T-helper 1 cell treated with Interleukin-12 subunit alpha and Interleukin-12 subunit beta and Interleukin-4 antibody, amounts not matched to agents 30 ng/mL and 1 ng/mL, for 36 hours (primary cell): ENCODE measurements around the gene RIC3. TPM values are rescaled to one million over a fixed set of nuclear protein-coding genes. Genes with fewer than 3 reads are reported as not detected.

Experiments
- intact Hi-C: fragments of 100-400 bp; cut with micrococcal nuclease; formaldehyde crosslinking; loops from one replicate; pipeline ENCODE4 v1.15.1; 2024
- total RNA-seq: library from RNA; stranded (reverse); gene quantifications from 2 replicates; pipeline ENCODE4 v1.2.3, GENCODE V29; 2022

The RIC3 gene
- total RNA-seq, 1 donor from 2014 or later, result 8.3 TPM

DNA sequence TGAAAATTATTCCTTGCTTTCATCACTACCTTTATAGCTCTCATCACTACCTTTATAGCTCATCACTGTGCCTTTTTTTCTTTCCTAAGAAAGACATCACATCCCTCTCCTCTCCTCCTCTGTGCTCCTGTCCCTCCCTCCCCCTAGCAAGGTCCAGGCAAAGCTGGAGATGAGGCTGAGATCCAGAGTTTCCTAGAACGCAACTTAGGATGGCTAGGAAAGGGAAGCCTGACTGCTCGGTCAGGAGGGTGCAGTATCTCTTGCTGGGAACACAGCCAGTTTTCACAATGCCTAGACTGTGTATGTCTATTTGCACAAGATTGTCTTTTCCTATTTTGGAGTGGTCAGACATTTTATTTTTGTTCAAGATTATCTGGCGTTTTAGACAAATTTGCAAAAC, 63.2 kb downstream of the RIC3 start:
- intact Hi-C loops, result no loop called here

GRCh38 chr11:8105133-8105532, 63.7 kb downstream of the RIC3 start:
- intact Hi-C loops, result no loop called here

- intact Hi-C loops, result no loop called here
Measured at GRCh38 chr11:8103909-8104308, 64.9 kb downstream of the RIC3 start.

DNA sequence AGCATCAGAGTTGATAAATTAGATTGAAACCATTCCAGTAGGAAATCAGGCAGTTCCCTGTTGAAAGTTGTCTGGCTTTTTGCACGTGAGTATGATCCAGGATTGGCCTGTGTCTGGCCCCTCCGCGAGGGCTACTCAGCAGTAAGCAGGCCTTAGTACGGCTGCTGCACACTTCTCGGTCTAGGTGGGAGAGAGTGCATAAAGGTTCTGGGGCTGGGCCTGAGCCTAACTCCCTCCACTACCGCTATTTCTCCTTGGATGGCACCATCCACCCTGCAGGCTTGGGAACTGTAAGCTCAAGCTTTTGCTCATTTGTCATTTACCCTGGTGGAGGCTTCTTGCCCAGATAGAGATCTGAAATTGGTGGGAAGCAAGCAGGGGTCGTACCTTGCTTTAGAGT, 65.9 kb downstream of the RIC3 start:
- intact Hi-C loops, result no loop called here

GRCh38 chr11:8102296-8102915, 66.4 kb downstream of the RIC3 start:
- intact Hi-C loops, result no loop called here

GRCh38 chr11:8101421-8101820, 67.4 kb downstream of the RIC3 start:
- intact Hi-C loops, result no loop called here

DNA sequence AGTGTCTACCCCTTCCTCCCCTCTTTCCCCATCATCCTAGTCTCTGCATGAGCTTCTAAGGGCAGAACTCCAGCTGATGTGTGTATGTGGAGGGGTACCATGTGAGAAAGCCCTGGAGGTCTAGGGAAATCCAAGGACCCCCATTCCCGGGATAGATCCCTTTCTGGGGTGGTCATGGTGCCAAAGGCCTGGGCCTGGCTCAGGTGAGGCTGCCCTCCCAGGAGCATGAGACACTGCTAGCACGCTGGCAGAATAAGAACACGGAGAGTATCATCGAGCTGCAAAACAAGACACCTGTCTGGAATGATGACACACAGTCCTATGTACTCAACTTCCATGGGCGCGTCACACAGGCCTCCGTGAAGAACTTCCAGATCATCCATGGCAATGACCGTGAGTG, 68.2 kb downstream of the RIC3 start:
- intact Hi-C loops, result no loop called here

GRCh38 chr11:8100158-8100557, 68.7 kb downstream of the RIC3 start:
- intact Hi-C loops, result no loop called here

GRCh38 chr11:8099291-8099899, 69.4 kb downstream of the RIC3 start:
- intact Hi-C loops, result loop anchor here (1.0 to 2.0 kb wide), 5 partner anchors 66 to 1001 kb away; no protein-coding TSS in a partner anchor

- intact Hi-C loops, result loop anchor here (1.0 to 2.0 kb wide), 5 partner anchors 66 to 1000 kb away; no protein-coding TSS in a partner anchor
Measured at GRCh38 chr11:8098879-8099278, 69.9 kb downstream of the RIC3 start.

- intact Hi-C loops, result loop anchor here (2.0 kb wide), 2 partner anchors 404 to 1000 kb away; no protein-coding TSS in a partner anchor
Measured at GRCh38 chr11:8098361-8098760, 70.5 kb downstream of the RIC3 start.

GRCh38 chr11:8097926-8098325, 70.9 kb downstream of the RIC3 start:
- intact Hi-C loops, result loop anchor here (2.0 kb wide), 2 partner anchors 403 to 999 kb away; no protein-coding TSS in a partner anchor

DNA sequence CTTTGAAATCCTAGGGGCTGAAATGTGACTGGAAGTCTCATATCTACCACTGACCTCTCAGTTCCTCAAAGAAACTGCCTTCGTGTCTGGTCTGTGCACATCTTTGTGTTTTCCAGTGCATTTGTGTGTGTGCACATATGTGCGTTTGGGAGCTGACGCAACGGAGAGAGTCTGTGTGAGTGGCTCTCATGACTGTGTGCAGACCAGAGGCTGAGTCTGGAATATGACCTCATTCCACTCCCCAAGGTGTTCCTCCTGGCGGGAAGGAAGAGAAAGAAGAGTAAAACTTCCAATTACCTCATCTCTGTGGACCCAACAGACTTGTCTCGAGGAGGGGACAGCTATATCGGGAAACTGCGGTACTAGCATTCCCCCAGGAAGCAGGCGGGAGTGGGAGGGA, 71.4 kb downstream of the RIC3 start:
- intact Hi-C loops, result no loop called here

- intact Hi-C loops, result no loop called here
Measured at GRCh38 chr11:8097062-8097461, 71.8 kb downstream of the RIC3 start.

GRCh38 chr11:8096575-8096974, 72.2 kb downstream of the RIC3 start:
- intact Hi-C loops, result no loop called here

DNA sequence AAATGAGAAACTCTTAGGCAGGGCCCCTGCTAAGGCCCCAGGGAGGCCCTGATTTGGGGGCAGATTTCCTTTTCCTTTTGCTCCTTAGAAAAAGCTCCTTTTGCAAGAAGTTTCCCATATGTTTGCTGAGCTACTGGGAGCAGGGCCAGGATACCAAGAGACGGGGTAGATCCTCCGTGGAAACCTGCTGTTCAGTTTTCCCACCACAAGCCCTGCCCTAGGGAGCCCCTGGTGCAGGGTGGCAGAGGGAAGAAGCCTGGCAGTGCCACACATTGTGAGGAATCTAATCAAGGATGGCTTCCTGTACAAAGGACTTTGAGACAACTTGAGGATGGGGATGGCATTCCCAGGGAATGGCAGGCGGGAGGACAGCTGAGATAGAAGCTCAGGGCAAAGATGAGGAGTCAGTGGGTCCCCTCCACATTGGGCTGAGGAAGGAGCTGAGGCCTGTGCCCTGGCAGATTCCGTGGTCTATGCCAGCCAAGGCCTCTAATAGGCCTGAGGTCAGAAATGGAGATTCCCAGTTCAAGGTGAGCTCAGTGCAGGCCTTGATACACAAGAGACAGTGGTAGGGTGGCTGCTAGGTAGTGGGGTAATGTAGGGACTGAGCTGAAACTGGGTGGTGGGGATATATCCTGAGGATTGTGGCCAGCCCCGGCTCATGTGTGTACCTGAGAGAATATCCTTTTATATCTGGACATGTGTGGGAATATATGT, 72.9 kb downstream of the RIC3 start:
- intact Hi-C loops, result no loop called here

GRCh38 chr11:8095371-8095770, 73.5 kb downstream of the RIC3 start:
- intact Hi-C loops, result no loop called here

DNA sequence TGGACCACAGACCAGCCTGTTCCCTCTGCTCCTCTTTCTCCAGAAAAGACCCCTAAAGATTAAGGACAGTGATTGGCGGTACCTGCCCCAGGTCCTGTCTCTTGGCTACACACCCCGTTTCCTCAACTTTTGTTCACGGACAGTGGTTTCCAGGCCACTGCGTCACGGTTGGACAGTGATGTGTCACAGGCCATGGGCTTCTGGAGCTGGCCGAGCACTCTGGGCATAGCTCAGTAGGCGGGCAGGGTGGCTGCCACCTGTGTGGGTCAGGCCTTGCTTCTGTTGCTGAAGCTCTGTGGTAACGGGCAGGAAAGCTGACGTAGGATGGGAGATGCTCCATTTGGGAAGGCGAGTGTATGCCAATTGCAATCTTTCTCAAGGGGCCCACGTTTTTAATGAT, 74.2 kb downstream of the RIC3 start:
- intact Hi-C loops, result no loop called here

DNA sequence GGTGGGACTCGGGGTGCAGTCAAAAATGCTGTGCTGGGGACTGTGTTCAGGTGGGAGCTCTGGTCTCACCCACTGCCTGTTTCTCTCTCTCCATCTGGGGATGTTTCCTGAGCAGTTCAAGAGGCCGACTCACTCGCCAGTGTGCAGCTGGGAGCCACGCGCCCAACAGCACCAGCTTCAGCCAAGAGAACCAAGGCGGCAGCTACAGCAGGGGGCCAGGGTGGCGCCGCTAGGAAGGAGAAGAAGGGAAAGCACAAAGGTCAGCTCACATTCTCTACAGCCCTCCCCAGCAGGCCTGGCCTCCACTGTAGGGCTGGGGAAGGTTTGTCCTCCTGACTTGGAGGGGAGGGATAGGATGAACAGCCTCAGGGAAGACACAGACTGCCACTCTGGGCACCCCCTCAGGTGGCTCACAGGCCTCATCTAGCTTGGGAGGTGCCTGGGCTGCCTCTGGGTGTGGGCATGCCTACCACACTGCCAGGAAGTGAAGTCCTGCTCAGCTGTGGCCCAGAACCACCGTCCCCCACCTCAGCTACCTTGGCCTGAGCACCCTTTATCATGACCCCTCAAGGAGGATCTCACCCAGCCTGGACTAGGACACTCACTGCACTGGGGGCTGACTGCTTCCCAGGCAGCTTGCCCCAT, 74.8 kb downstream of the RIC3 start:
- intact Hi-C loops, result no loop called here

DNA sequence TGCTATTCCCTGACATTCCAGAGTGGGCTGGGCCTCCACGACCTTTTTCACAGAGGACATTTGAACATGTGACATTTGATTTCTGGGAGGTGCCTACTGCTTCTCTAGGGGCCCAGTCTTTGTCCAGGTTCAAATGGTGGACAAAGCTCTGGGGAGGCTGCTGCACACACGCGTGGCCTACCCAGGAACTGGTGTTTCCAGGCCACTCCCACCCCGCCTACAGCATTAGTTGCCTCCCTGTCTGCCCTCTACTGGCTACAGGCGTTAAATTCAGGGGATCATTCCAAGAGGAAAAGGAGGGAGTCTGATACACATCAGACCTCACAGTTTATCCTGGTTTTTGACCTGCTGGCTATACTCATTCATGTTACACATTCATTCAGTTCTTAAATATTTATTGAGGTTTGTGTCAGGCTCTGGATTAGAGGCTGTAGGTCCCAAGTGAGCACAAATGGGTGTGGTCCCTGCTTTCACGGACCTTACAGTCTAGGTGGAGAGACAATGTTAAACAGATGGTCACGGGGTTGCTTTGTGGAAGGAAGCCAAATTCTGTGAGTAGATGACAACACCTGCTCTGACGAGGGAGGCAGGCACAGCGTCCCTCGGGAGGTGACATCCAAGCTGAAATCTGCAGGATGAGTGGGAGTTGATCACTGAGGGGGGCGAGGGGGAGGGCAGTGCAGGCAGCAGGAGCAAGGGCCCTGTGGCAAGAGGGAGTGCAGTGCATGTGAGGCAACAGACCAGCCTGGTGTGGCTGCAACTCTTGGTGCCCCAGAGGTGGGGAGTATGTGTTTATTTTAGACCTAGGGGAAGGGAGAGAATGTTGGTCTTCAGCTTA, 76.0 kb downstream of the RIC3 start:
- intact Hi-C loops, result loop anchor here (1.0 kb wide), 1 partner anchor 87 kb away; no protein-coding TSS in a partner anchor

DNA sequence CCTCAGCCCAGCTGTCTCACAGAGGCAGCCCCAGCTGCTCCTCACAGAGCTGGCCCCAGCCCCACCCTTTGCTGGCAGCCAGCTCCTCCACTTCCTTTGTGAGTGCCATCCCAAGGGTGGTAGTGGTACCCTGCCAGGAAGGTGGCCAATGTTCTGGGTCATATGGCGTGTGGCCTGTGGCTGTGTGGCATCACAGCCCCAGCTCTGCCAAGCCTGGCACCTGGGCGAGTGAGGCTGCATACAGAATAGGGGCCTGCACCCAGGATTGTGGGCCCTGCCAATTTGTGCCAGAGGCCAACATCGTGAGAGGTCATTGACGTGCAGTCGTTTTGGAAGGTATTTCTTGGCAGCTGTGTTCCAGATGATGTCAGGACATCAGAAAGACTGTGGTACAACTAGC, 77.1 kb downstream of the RIC3 start:
- intact Hi-C loops, result loop anchor here (1.0 kb wide), 1 partner anchor 85 kb away; no protein-coding TSS in a partner anchor
